Pancreas (tissue), 10 donors: ENCODE results near the gene WIPI1. TPM values are rescaled to one million over a fixed set of nuclear protein-coding genes. Genes with fewer than 3 reads are reported as not detected.

Experiments used
- ATAC-seq, 4 donors: fragments of 200-7000 bp; cut with Tn5 transposase; one replicate each; pipeline versions ENCODE4 v1.8.0 to v1.9.1; 2020; ENCODE audit warnings: mild to moderate bottlenecking in 4 of 4, moderate library complexity in 4 of 4
- DNase-seq, 6 donors: peaks; one replicate each; pipeline ENCODE4 v3.0.0-alpha.2; 2020
- FAIRE-seq: peaks from 2 replicates; lab custom pipeline; 2012; peaks lifted over from hg19 to GRCh38; lab: Jason Lieb, UNC
- H3K27ac ChIP-seq, 4 donors: fragments of 200-600 bp; sonication (generic); 1 replicate in 3 of 4; 2 replicates in 1 of 4; pipeline versions ENCODE4 v1.5.0 to v1.8.0; 2020
- H3K27me3 ChIP-seq, 4 donors: fragments of 200-600 bp; one replicate each; pipeline ENCODE4 v1.8.0; 2021
- H3K36me3 ChIP-seq, 3 donors: fragments of 200-600 bp; sonication (generic) in 1 of 3; one replicate each; pipeline versions ENCODE4 v1.5.0 to v1.8.0; 2020 to 2021
- H3K4me1 ChIP-seq, 3 donors: fragments of 200-600 bp; one replicate each; pipeline ENCODE4 v1.8.0; 2021
- H3K4me3 ChIP-seq, 4 donors: fragments of 200-600 bp; sonication (generic) in 2 of 4; one replicate each; pipeline versions ENCODE4 v1.5.0 to v1.8.0; 2020 to 2021
- H3K9me3 ChIP-seq, 4 donors: fragments of 200-600 bp; one replicate each; pipeline ENCODE4 v1.8.0; 2021
- CTCF ChIP-seq, 4 donors: fragments of 200-600 bp; sonication (generic) in 3 of 4; IDR thresholded peaks; one replicate each; pipeline versions ENCODE4 v1.5.0 to v1.8.0; 2021; ENCODE audit warnings: antibody characterized with exemption in 4 of 4
- WGBS, 2 donors: extraction: QIAGEN DNeasy Blood & Tissue Kit; methylation state at CpG; one replicate each; pipeline ENCODE4 v1.1.7; 2013; 5-methylcytosine and 5-hydroxymethylcytosine counted together
- intact Hi-C, 3 donors: fragments of 100-400 bp; cut with DNase I; formaldehyde crosslinking; loops; one replicate each; pipeline versions ENCODE4 v1.11.1 to v1.14.2; 2022
- polyA plus RNA-seq, 2 donors: library from polyadenylated mRNA; stranded (reverse); fragments of 200-250 nt; gene quantifications; one replicate each; pipeline ENCODE4 v1.2.3, GENCODE V29; 2013
- total RNA-seq, 6 donors: library from RNA; stranded (reverse); fragmentation: NEBNext Ultra II Directional in 4 of 6; extraction: Animal tissue kit (Norgen Biotek cat#: 25700) in 4 of 6; gene quantifications; one replicate each; pipeline versions ENCODE4 v1.2.1 to v1.2.4, GENCODE V29; 2021 to 2023
- donor health status: healthy with polysubstance abuse.
- donor health status: DM: no; HTN: no; CAD: no; lungs with moderate emphysema.
- donor health status: DM: no; HTN: no; CAD: no.
- donor health status: control.
- donor health status: control.
- donor health status: Bipolar disorder and iron deficiency.
- donor health status: DM: yes; HTN: yes; CAD: no.
- donor health status: DM: no; HTN: no; CAD: no.
- donor health status: DM: no; HTN: no; CAD: no.
- donor health status: DM: yes; HTN: yes; CAD: no.

The WIPI1 gene
- total and polyA plus RNA-seq, 8 donors: 14.0 to 32.2 (median 25.4) TPM

GRCh38 chr17:68460146-68460545, 2.9 kb upstream of the WIPI1 start:
- Histone ChIP-seq H3K9me3 (no peaks in the 10 kb centered on the region), H3K4me1 (peaks cover 5 to 35% (median 8%) of the 10 kb centered on the region in 3 donors), H3K36me3 (no peaks in the 10 kb centered on the region), H3K4me3 (no peak overlapping the region), H3K27me3 (no peaks in the 10 kb centered on the region), H3K27ac (no peak overlapping the region)
- intact Hi-C loops: loop anchor here in 2 of 3 donors (10.0 kb wide), 2 partner anchors 195 to 285 kb away; no protein-coding TSS in a partner anchor
- FAIRE-seq (no peak), DNase-seq (no peak), ATAC-seq (no peak)
- WGBS, 2 donors: 62 to 77% methylated on average over 2 of the region's 2 CpGs
- no peak for TF ChIP-seq CTCF (IDR thresholded peaks at IDR 0.05)

GRCh38 chr17:68459037-68459639, 1.8 kb upstream of the WIPI1 start:
- Histone ChIP-seq H3K36me3 (no peaks in the 10 kb centered on the region), H3K4me3 (no peak overlapping the region), H3K9me3 (no peaks in the 10 kb centered on the region), H3K27me3 (no peaks in the 10 kb centered on the region), H3K4me1 (peaks cover 5 to 36% (median 8%) of the 10 kb centered on the region in 3 donors), H3K27ac (no peak overlapping the region)
- FAIRE-seq: no peak
- WGBS, 2 donors: 41 to 46% methylated on average over 1 of the region's 1 CpG
- intact Hi-C loops: no loop called here
- DNase-seq: no peak
- no peak for TF ChIP-seq CTCF (IDR thresholded peaks at IDR 0.05)
- ATAC-seq: no peak

- H3K27ac ChIP-seq: peak overlapping the region; percentile 39 to 65 (median 53)
- H3K9me3 ChIP-seq: no peaks in the 10 kb centered on the region
- peak overlapping the region; percentile 15 to 83 (median 30) for H3K4me3 ChIP-seq
- peaks cover 5 to 31% (median 8%) of the 10 kb centered on the region in 3 donors for H3K4me1 ChIP-seq
- no peak for DNase-seq
- TF ChIP-seq CTCF (IDR thresholded peaks at IDR 0.05): no peak
- no peak for FAIRE-seq
- ATAC-seq: no peak
- H3K27me3 ChIP-seq: no peaks in the 10 kb centered on the region
- H3K36me3 ChIP-seq: no peaks in the 10 kb centered on the region
- intact Hi-C loops: no loop called here
- 21 to 23% methylated on average over 12 of the region's 12 CpGs for WGBS, 2 donors
These were observed 1.2 kb upstream of the WIPI1 start for GRCh38 chr17:68458260-68459036.

DNA sequence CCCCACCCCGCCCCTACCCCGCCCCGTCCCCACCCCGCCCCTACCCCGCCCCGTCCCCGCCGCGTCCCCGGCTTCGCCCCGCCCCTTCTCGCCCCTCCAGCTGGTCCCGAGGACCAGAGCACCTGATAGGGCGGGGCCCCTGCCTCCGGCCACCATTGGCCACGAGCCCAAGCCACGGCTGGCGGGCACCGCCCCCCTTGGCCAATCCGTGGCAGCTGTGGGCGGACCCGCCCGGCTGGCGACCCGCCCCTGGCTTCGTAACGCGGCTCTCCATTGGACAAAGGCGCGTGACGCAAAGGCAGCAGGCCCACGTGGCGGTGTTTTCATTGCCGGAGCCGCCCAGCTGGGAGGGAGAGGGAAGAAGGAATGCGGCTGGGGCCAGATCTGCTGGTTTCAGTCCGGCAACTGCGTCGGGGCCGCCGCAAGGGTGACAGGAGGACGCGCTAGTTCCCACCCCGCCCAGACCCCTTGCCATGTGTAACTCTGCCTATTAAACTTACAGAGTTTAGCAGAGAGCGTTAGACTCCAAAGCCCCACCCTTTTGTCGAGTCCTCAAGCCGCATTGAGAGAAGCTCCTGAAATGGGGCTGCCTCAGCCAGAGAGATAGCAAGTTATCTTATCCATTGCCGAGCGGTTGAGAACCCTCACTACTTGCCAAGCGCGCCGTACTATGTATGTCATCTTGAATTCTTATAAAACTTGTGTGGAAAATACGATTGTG, 403 bp upstream of the WIPI1 start:
- Histone ChIP-seq H3K4me1 (peaks cover 5 to 31% (median 8%) of the 10 kb centered on the region in 3 donors), H3K4me3 (peak overlapping the region; percentile 15 to 83 (median 60)), H3K27me3 (no peaks in the 10 kb centered on the region), H3K9me3 (no peaks in the 10 kb centered on the region), H3K36me3 (no peaks in the 10 kb centered on the region), H3K27ac (peak overlapping the region; percentile 39 to 65 (median 53))
- peak; percentile 84 to 94 (median 91) for ATAC-seq
- 0 to 1% methylated on average over 40 to 48 of the region's 54 CpGs for WGBS, 2 donors
- peak; percentile 51 for FAIRE-seq
- DNase-seq: peak; percentile 98 to 100 (median 100)
- intact Hi-C loops: no loop called here
- TF ChIP-seq CTCF (IDR thresholded peaks at IDR 0.05): no peak
